ENCODE measurements around the gene SMR3A. TPM values are rescaled to one million over a fixed set of nuclear protein-coding genes. Genes with fewer than 3 reads are reported as not detected.

SMR3A gene
- total RNA-seq, 2 experiments from 2014 or later: not detected

- H3K4me1 ChIP-seq (ENCODE audit: insufficient read depth, low read length, poor library complexity, severe bottlenecking): no peaks in the 10 kb centered on the region
Observed at GRCh38 chr4:70364002-70364401, 3.4 kb downstream of the SMR3A start.

GRCh38 chr4:70365479-70365878 lies 4.9 kb downstream of the SMR3A start:
- TF ChIP-seq EZH2phosphoT487 (IDR thresholded peaks at IDR 0.05; ENCODE audit: borderline replicate concordance, low read depth, low read length): no peak
- no peak for TF ChIP-seq CTCF (conservative IDR thresholded peaks at IDR 0.05; ENCODE audit: low read length)
- Histone ChIP-seq H3K9me3 (ENCODE audit: low read length) (no peaks in the 10 kb centered on the region), H3K9me2 (ENCODE audit: insufficient read depth, low read length) (no peaks in the 10 kb centered on the region), H3K4me2 (ENCODE audit: low read length) (no peak overlapping the region), H3K27ac (ENCODE audit: low read depth, low read length, poor library complexity, severe bottlenecking) (no peak overlapping the region), H3K36me3 (ENCODE audit: insufficient read depth, low read length) (no peaks in the 10 kb centered on the region), H3K79me2 (ENCODE audit: insufficient read depth, low read depth, low read length) (no peaks in the 10 kb centered on the region), H4K20me1 (ENCODE audit: insufficient read depth, low read length) (no peaks in the 10 kb centered on the region), H3K4me3 (ENCODE audit: low read depth, low read length, poor library complexity, severe bottlenecking) (no peak overlapping the region), H3K4me1 (ENCODE audit: insufficient read depth, low read length, poor library complexity, severe bottlenecking) (no peaks in the 10 kb centered on the region), H2AFZ (ENCODE audit: low read length) (no peak overlapping the region)
- DNase-seq (ENCODE audit: low spot score): no peak
- BruUV-seq (replicated peaks): no TSS peak
- ChIA-PET POLR2A (interaction anchor here (0.7 kb wide), 1 partner anchor 21 kb away, joined by 3 read pairs; no protein-coding TSS in a partner anchor), CTCF (ENCODE audit: unreplicated experiment) (no interaction called here)
- intact Hi-C loops (cut with micrococcal nuclease; ENCODE audit: unreplicated experiment): no loop called here

More at GRCh38 chr4:70364002-70364401, 3.4 kb downstream of the SMR3A start:
- DNase-seq (ENCODE audit: low spot score): no peak
- Histone ChIP-seq H3K79me2 (ENCODE audit: insufficient read depth, low read depth, low read length) (no peaks in the 10 kb centered on the region), H3K9me2 (ENCODE audit: insufficient read depth, low read length) (no peaks in the 10 kb centered on the region), H3K4me3 (ENCODE audit: low read depth, low read length, poor library complexity, severe bottlenecking) (no peak overlapping the region), H2AFZ (ENCODE audit: low read length) (no peak overlapping the region), H4K20me1 (ENCODE audit: insufficient read depth, low read length) (no peaks in the 10 kb centered on the region), H3K36me3 (ENCODE audit: insufficient read depth, low read length) (no peaks in the 10 kb centered on the region), H3K9me3 (ENCODE audit: low read length) (no peaks in the 10 kb centered on the region), H3K27ac (ENCODE audit: low read depth, low read length, poor library complexity, severe bottlenecking) (no peak overlapping the region), H3K4me2 (ENCODE audit: low read length) (no peak overlapping the region)
- POLR2A ChIA-PET: interaction anchor here (1.3 kb wide), 1 partner anchor 50 kb away, joined by 4 read pairs; no protein-coding TSS in a partner anchor
- TF ChIP-seq CTCF (conservative IDR thresholded peaks at IDR 0.05; ENCODE audit: low read length) (no peak), EZH2phosphoT487 (IDR thresholded peaks at IDR 0.05; ENCODE audit: borderline replicate concordance, low read depth, low read length) (no peak)
- BruUV-seq (replicated peaks): no TSS peak
- intact Hi-C loops (cut with micrococcal nuclease; ENCODE audit: unreplicated experiment): no loop called here
- CTCF ChIA-PET (ENCODE audit: unreplicated experiment): no interaction called here

GRCh38 chr4:70367813-70368212 lies 7.3 kb downstream of the SMR3A start:
- H3K9me2 ChIP-seq (ENCODE audit: insufficient read depth, low read length): no peaks in the 10 kb centered on the region

More at GRCh38 chr4:70367813-70368212, 7.3 kb downstream of the SMR3A start:
- no peak for DNase-seq (ENCODE audit: low spot score)
- POLR2A ChIA-PET: interaction anchor here (1.4 kb wide), 1 partner anchor 10 kb away, joined by 5 read pairs; no protein-coding TSS in a partner anchor
- H3K4me1 ChIP-seq (ENCODE audit: insufficient read depth, low read length, poor library complexity, severe bottlenecking): no peaks in the 10 kb centered on the region
- no peak overlapping the region for H3K4me2 ChIP-seq (ENCODE audit: low read length)
- H3K27ac ChIP-seq (ENCODE audit: low read depth, low read length, poor library complexity, severe bottlenecking): no peak overlapping the region
- H3K9me3 ChIP-seq (ENCODE audit: low read length): no peaks in the 10 kb centered on the region
- no peaks in the 10 kb centered on the region for H3K79me2 ChIP-seq (ENCODE audit: insufficient read depth, low read depth, low read length)
- no peaks in the 10 kb centered on the region for H4K20me1 ChIP-seq (ENCODE audit: insufficient read depth, low read length)
- BruUV-seq (replicated peaks): no TSS peak
- TF ChIP-seq EZH2phosphoT487 (IDR thresholded peaks at IDR 0.05; ENCODE audit: borderline replicate concordance, low read depth, low read length) (no peak), CTCF (conservative IDR thresholded peaks at IDR 0.05; ENCODE audit: low read length) (no peak)
- H3K4me3 ChIP-seq (ENCODE audit: low read depth, low read length, poor library complexity, severe bottlenecking): no peak overlapping the region
- no peaks in the 10 kb centered on the region for H3K36me3 ChIP-seq (ENCODE audit: insufficient read depth, low read length)
- H2AFZ ChIP-seq (ENCODE audit: low read length): no peak overlapping the region
- intact Hi-C loops (cut with micrococcal nuclease; ENCODE audit: unreplicated experiment): no loop called here
- CTCF ChIA-PET (ENCODE audit: unreplicated experiment): no interaction called here

Measured in OCI-LY7 (cell line).